DND-41 (cell line): ENCODE measurements around the gene MTR.

Source experiments
- ATAC-seq: fragments of 200-7000 bp; cut with Tn5 transposase; 3 replicates; pipeline ENCODE4 v1.9.1; 2021; ENCODE audit warnings: low read depth; ENCODE audit not compliant: insufficient read depth
- DNase-seq: peaks from one replicate; pipeline ENCODE4 v3.0.0-alpha.2; 2020
- H2AFZ ChIP-seq: 2 replicates; pipeline ENCODE4 v1.6.0; 2012; ENCODE audit warnings: low read depth, low read length
- H3K27ac ChIP-seq: 2 replicates; pipeline ENCODE4 v1.5.1; 2012; ENCODE audit warnings: low read length, inconsistent platforms
- H3K27me3 ChIP-seq: fragments of 200-600 bp; sonication (generic); 2 replicates; pipeline ENCODE4 v1.6.0; 2012; ENCODE audit warnings: low read length, mild to moderate bottlenecking, inconsistent platforms; ENCODE audit not compliant: insufficient read depth, poor library complexity
- H3K36me3 ChIP-seq: 2 replicates; pipeline ENCODE4 v1.5.1; 2012; ENCODE audit warnings: low read length, inconsistent platforms; ENCODE audit not compliant: insufficient read depth
- H3K4me1 ChIP-seq: 2 replicates; pipeline ENCODE4 v1.5.1; 2012; ENCODE audit warnings: mild to moderate bottlenecking, low read length; ENCODE audit not compliant: insufficient read depth
- H3K4me2 ChIP-seq: 2 replicates; pipeline ENCODE4 v1.6.0; 2012; ENCODE audit warnings: mild to moderate bottlenecking, moderate library complexity, low read length, inconsistent platforms; ENCODE audit not compliant: insufficient read depth
- H3K4me3 ChIP-seq, 2 experiments: fragments of 200-600 bp in 1 of 2; shearing (Covaris generic) in 1 of 2; 2 replicates each; pipeline ENCODE4 v1.5.1; 2012 to 2016; ENCODE audit warnings: inconsistent platforms in 2 of 2, low read length in 2 of 2, mild to moderate bottlenecking in 2 of 2, low read depth in 1 of 2, moderate library complexity in 1 of 2
- H3K79me2 ChIP-seq: 2 replicates; pipeline ENCODE4 v1.6.0; 2012; ENCODE audit warnings: low read length, inconsistent platforms; ENCODE audit not compliant: insufficient read depth
- H3K9ac ChIP-seq: 2 replicates; pipeline ENCODE4 v1.6.0; 2012; ENCODE audit warnings: low read depth, mild to moderate bottlenecking, inconsistent platforms, low read length, moderate library complexity
- H3K9me3 ChIP-seq: 2 replicates; pipeline ENCODE4 v1.5.1; 2012; ENCODE audit warnings: low read length, moderate library complexity, mild to moderate bottlenecking, inconsistent platforms; ENCODE audit not compliant: insufficient read depth, severe bottlenecking
- H4K20me1 ChIP-seq: 2 replicates; pipeline ENCODE4 v1.6.0; 2012; ENCODE audit warnings: low read length; ENCODE audit not compliant: insufficient read depth
- EZH2 ChIP-seq: IDR thresholded peaks from 3 replicates; pipeline ENCODE4 v1.6.1; 2012; ENCODE audit warnings: borderline replicate concordance, low read depth, mild to moderate bottlenecking, moderate library complexity, low read length, inconsistent platforms; ENCODE audit not compliant: severe bottlenecking
- TF ChIP-seq, protein P1 (sequence below): IDR thresholded peaks from 2 replicates; pipeline ENCODE4 v1.5.1; 2012; ENCODE audit warnings: borderline replicate concordance, low read length, moderate library complexity, mild to moderate bottlenecking; ENCODE audit not compliant: poor library complexity, severe bottlenecking; ENCODE audit errors: extremely low read depth

Gene MTR

DNA sequence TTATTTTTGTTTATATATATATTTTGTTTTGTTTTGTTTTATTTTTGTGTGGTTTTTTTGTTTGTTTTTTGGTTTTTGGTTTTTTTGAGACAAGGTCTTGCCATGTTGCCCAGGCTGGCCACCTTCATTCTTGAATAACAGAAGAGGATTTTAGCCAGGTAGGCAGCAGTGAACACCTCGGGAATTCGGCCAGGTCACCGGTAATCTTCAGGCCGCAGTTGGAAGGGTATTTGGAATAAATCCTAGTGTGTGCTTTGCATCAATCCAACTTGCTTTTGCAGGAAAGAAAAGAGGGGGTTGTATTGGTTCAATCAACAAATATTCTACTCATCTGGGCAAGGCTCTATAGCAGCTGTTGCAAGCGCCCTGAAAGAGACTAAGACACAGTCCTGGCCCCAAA is 155.3 kb downstream of the MTR start:
- no peak for TF ChIP-seq EZH2
- TF ChIP-seq, protein P1, sequence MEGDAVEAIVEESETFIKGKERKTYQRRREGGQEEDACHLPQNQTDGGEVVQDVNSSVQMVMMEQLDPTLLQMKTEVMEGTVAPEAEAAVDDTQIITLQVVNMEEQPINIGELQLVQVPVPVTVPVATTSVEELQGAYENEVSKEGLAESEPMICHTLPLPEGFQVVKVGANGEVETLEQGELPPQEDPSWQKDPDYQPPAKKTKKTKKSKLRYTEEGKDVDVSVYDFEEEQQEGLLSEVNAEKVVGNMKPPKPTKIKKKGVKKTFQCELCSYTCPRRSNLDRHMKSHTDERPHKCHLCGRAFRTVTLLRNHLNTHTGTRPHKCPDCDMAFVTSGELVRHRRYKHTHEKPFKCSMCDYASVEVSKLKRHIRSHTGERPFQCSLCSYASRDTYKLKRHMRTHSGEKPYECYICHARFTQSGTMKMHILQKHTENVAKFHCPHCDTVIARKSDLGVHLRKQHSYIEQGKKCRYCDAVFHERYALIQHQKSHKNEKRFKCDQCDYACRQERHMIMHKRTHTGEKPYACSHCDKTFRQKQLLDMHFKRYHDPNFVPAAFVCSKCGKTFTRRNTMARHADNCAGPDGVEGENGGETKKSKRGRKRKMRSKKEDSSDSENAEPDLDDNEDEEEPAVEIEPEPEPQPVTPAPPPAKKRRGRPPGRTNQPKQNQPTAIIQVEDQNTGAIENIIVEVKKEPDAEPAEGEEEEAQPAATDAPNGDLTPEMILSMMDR, result no peak
- ATAC-seq (no peak), DNase-seq (no peak)

DNA sequence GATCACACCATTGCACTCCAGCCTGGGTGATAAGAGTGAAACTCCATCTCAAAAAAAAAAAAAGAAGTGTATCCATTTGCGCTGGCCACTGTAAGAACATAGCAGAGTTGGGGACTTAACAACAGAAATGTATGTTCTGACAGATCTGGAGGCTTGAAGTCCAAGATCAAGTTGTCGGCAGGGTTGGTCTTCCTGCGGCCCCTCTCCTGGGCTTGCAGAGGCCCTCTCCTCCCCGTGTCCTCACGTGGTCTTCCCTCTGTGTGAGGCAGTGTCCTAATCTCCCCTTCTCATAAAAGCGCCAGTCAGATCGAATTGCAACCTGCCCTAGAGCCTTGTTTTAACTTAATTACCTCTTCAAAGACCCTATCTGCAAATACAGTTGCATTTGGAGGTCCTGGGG is 156.6 kb downstream of the MTR start:
- Histone ChIP-seq H3K4me1 (no peaks in the 10 kb centered on the region), H3K27ac (no peak overlapping the region), H3K36me3 (no peaks in the 10 kb centered on the region), H3K9ac (no peak overlapping the region), H3K27me3 (no peaks in the 10 kb centered on the region), H3K4me2 (no peak overlapping the region), H4K20me1 (no peaks in the 10 kb centered on the region), H3K79me2 (no peaks in the 10 kb centered on the region), H3K9me3 (no peaks in the 10 kb centered on the region), H2AFZ (no peak overlapping the region), H3K4me3 (no peak overlapping the region)
- DNase-seq, result no peak
- TF ChIP-seq EZH2, result no peak
- TF ChIP-seq, protein P1, result no peak
- no peak for ATAC-seq

More for the DNA sequence above, 155.3 kb downstream of the MTR start:
- no peaks in the 10 kb centered on the region for H3K79me2 ChIP-seq
- no peaks in the 10 kb centered on the region for H3K36me3 ChIP-seq
- H4K20me1 ChIP-seq, result no peaks in the 10 kb centered on the region
- H3K4me2 ChIP-seq, result no peak overlapping the region
- H3K9ac ChIP-seq, result no peak overlapping the region
- H3K27me3 ChIP-seq, result no peaks in the 10 kb centered on the region
- no peaks in the 10 kb centered on the region for H3K4me1 ChIP-seq
- no peaks in the 10 kb centered on the region for H3K9me3 ChIP-seq
- no peak overlapping the region for H2AFZ ChIP-seq
- H3K4me3 ChIP-seq, result no peak overlapping the region
- H3K27ac ChIP-seq, result no peak overlapping the region

DNA sequence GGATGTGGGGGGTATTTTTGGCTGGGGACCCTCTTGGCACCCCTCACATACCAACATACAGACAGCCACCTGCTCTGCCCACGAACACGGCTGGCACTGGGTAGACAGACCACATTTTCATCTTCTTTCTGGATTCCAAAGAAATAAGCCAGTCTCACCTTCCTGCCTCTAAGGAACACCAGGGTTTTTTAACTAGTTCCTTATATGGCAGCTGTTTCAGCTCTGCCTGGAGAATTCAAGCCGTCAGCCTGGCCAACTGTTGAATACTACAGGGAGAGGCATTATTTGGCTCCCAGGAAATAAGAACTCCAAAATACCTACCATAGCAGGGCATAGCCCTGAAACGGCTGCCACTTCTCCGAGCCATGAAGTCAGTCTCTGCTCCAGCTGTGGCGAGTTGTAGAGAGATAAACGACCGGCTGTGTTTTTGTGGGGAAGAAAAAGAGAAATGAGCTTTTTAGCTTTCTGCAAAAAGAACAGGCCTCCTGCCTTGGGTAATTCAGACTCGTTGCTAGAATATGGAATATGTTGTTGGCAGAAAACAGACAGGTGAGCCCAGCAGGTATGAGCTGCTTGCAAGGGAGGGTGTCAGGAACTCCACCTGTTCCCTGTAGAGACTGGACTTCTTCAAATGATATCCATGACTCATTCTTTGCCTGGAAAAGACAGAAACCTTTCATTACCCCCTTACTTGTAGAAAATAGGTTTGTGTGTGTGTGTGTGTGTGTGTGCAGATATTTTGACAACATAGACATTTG is 157.3 kb downstream of the MTR start:
- Histone ChIP-seq H3K27ac (no peak overlapping the region), H3K4me1 (no peaks in the 10 kb centered on the region), H3K9ac (no peak overlapping the region), H3K9me3 (no peaks in the 10 kb centered on the region), H4K20me1 (no peaks in the 10 kb centered on the region), H3K36me3 (no peaks in the 10 kb centered on the region), H2AFZ (no peak overlapping the region), H3K4me3 (no peak overlapping the region), H3K4me2 (no peak overlapping the region), H3K27me3 (no peaks in the 10 kb centered on the region), H3K79me2 (no peaks in the 10 kb centered on the region)
- ATAC-seq (no peak), DNase-seq (no peak)
- TF ChIP-seq, protein P1, result no peak
- no peak for TF ChIP-seq EZH2
